Mesendoderm (in vitro differentiated cells): ENCODE data around the gene EDEM3.

Experiments
- DNase-seq: peaks from one replicate; pipeline ENCODE4 v3.0.0; 2013
- H2AK5ac ChIP-seq: 2 replicates; pipeline ENCODE4 v1.6.1; 2013; ENCODE audit warnings: low read length, inconsistent platforms
- H2BK120ac ChIP-seq: 2 replicates; pipeline ENCODE4 v1.6.1; 2013; ENCODE audit warnings: low read depth, mild to moderate bottlenecking, low read length, moderate library complexity, mixed read lengths
- H2BK15ac ChIP-seq: replicated peaks from 2 replicates; pipeline ENCODE4 v1.6.1; 2013; ENCODE audit warnings: low read depth, mild to moderate bottlenecking, moderate library complexity
- H2BK5ac ChIP-seq: 2 replicates; pipeline ENCODE4 v1.6.1; 2013; ENCODE audit warnings: low read length, inconsistent platforms
- H3K18ac ChIP-seq: 2 replicates; pipeline ENCODE4 v1.6.1; 2013; ENCODE audit warnings: mild to moderate bottlenecking, low read length, mixed read lengths
- H3K23ac ChIP-seq: one replicate; pipeline ENCODE4 v1.6.1; 2013; ENCODE audit warnings: low read length
- H3K27ac ChIP-seq: 2 replicates; pipeline ENCODE4 v1.5.1; 2013; ENCODE audit warnings: low read depth, mild to moderate bottlenecking, inconsistent platforms, low read length, moderate library complexity
- H3K27me3 ChIP-seq: 2 replicates; pipeline ENCODE4 v1.6.1; 2013; ENCODE audit warnings: low read length, control low read depth, mild to moderate bottlenecking, inconsistent platforms; ENCODE audit not compliant: insufficient read depth, poor library complexity
- H3K36me3 ChIP-seq: 2 replicates; pipeline ENCODE4 v1.6.1; 2013; ENCODE audit warnings: low read length, inconsistent platforms; ENCODE audit not compliant: control insufficient read depth, insufficient read depth
- H3K4ac ChIP-seq: one replicate; pipeline ENCODE4 v1.6.1; 2013; ENCODE audit warnings: low read depth, mild to moderate bottlenecking, low read length, moderate library complexity
- H3K4me1 ChIP-seq: 2 replicates; pipeline ENCODE4 v1.6.1; 2013; ENCODE audit warnings: low read depth, low read length, inconsistent platforms; ENCODE audit not compliant: control insufficient read depth
- H3K4me2 ChIP-seq: 2 replicates; pipeline ENCODE4 v1.6.1; 2013; ENCODE audit warnings: low read length
- H3K4me3 ChIP-seq: 2 replicates; pipeline ENCODE4 v1.5.1; 2013; ENCODE audit warnings: mild to moderate bottlenecking, low read length
- H3K56ac ChIP-seq: one replicate; pipeline ENCODE4 v1.6.1; 2013; ENCODE audit warnings: low read length
- H3K79me1 ChIP-seq: 2 replicates; pipeline ENCODE4 v1.6.1; 2013; ENCODE audit warnings: low read length, inconsistent platforms
- H3K79me2 ChIP-seq: 2 replicates; pipeline ENCODE4 v1.6.1; 2013; ENCODE audit warnings: mild to moderate bottlenecking, low read length; ENCODE audit not compliant: control insufficient read depth, insufficient read depth
- H3K9ac ChIP-seq: 2 replicates; pipeline ENCODE4 v1.6.1; 2013; ENCODE audit warnings: low read length, inconsistent platforms
- H4K5ac ChIP-seq: one replicate; pipeline ENCODE4 v1.6.1; 2013; ENCODE audit warnings: low read length
- H4K8ac ChIP-seq: one replicate; pipeline ENCODE4 v1.6.1; 2013; ENCODE audit warnings: low read depth, mild to moderate bottlenecking, control low read depth, low read length, moderate library complexity
- WGBS: extraction: QIAGEN DNeasy Blood & Tissue Kit; methylation state at CpG from one replicate; pipeline ENCODE4 v1.1.7; 2013; ENCODE audit warnings: low lambda C conversion rate, missing lambda C conversion rate; ENCODE audit not compliant: insufficient coverage; ENCODE audit errors: extremely low coverage; 5-methylcytosine and 5-hydroxymethylcytosine counted together

Gene EDEM3

DNA sequence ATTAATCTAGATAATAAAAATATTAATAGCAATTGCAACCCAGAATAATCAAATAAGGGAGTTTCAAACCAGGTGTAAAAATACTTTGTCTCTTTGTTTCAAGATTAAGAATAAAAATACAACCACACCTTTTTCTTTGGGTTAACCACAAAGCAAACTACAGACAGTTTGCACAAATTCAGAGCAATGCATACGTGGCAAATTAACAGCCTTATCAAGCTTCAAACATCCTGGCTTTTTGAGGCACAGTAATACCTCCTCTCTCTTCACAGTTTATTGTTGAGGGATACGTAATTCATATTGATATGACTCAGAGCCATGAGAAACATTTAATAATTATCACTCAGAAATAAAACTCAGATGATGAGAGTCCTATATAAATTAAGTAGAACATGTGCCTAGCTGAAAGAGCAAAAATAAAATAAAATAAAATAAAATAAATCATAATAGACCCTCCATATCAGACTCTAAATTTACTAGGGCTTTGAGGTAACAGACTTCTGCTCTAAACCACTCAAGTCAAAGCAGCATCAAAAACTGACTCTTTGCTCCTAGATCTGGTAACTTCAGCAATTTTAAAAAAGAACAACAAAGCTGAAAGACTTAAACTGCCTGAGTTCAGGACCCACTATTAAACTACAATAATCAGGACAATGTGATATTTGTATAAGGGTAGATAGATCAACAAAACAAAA lies 11.4 kb downstream of the EDEM3 start:
- Histone ChIP-seq H2AK5ac (no peak overlapping the region), H3K4me1 (no peaks in the 10 kb centered on the region), H2BK120ac (no peak overlapping the region), H3K56ac (no peak overlapping the region), H3K9ac (no peak overlapping the region), H3K27ac (no peak overlapping the region), H3K36me3 (no peaks in the 10 kb centered on the region), H3K79me1 (no peaks in the 10 kb centered on the region), H3K4me2 (no peak overlapping the region), H3K79me2 (no peaks in the 10 kb centered on the region), H4K8ac (no peak overlapping the region), H3K18ac (no peak overlapping the region), H2BK15ac (no peak overlapping the region), H3K4me3 (no peak overlapping the region), H2BK5ac (no peak overlapping the region), H4K5ac (no peak overlapping the region), H3K23ac (no peak overlapping the region), H3K4ac (no peak overlapping the region), H3K27me3 (no peaks in the 10 kb centered on the region)
- DNase-seq: no peak
- WGBS: no CpG with 5 or more reads among the region's 2 CpGs

DNA sequence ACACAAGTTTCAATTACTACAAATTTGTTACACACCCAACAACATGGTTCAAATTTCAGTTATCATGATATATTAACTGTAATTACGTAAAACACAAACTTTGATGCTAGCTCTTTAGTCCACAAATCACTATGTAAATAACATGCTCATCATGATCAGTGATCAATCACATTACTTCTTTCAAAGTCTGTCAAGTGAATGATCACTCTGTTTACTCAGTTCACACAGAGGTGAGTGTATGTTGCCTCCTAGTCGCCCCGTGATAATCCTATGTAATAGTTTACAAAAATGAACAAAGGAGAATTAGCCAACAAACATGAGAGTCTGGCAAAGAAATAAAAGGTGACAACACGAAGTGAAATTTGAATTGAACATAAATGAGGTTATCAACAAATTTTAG lies 14.3 kb downstream of the EDEM3 start:
- Histone ChIP-seq H2BK120ac (no peak overlapping the region), H3K79me2 (no peaks in the 10 kb centered on the region), H2BK15ac (no peak overlapping the region), H3K4ac (no peak overlapping the region), H3K4me2 (no peak overlapping the region), H4K5ac (no peak overlapping the region), H2AK5ac (no peak overlapping the region), H3K4me3 (no peak overlapping the region), H3K18ac (no peak overlapping the region), H3K4me1 (no peaks in the 10 kb centered on the region), H3K36me3 (no peaks in the 10 kb centered on the region), H3K27ac (no peak overlapping the region), H3K27me3 (no peaks in the 10 kb centered on the region), H2BK5ac (no peak overlapping the region), H3K56ac (no peak overlapping the region), H4K8ac (no peak overlapping the region), H3K79me1 (no peaks in the 10 kb centered on the region), H3K23ac (no peak overlapping the region), H3K9ac (no peak overlapping the region)
- DNase-seq: no peak
- WGBS: no CpG with 5 or more reads among the region's 4 CpGs

- Histone ChIP-seq H3K4me2 (no peak overlapping the region), H4K8ac (no peak overlapping the region), H3K79me1 (no peaks in the 10 kb centered on the region), H3K4me3 (no peak overlapping the region), H3K56ac (no peak overlapping the region), H3K18ac (no peak overlapping the region), H2BK5ac (no peak overlapping the region), H2BK15ac (no peak overlapping the region), H3K79me2 (no peaks in the 10 kb centered on the region), H2BK120ac (no peak overlapping the region), H3K4me1 (no peaks in the 10 kb centered on the region), H4K5ac (no peak overlapping the region), H3K23ac (no peak overlapping the region), H2AK5ac (no peak overlapping the region), H3K36me3 (no peaks in the 10 kb centered on the region), H3K9ac (no peak overlapping the region), H3K27ac (no peak overlapping the region), H3K4ac (no peak overlapping the region), H3K27me3 (no peaks in the 10 kb centered on the region)
- no CpG with 5 or more reads among the region's 4 CpGs for WGBS
- no peak for DNase-seq
These were observed 14.9 kb downstream of the EDEM3 start for GRCh38 chr1:184739796-184740195.

- no peak overlapping the region for H3K9ac ChIP-seq
- H2BK5ac ChIP-seq: no peak overlapping the region
- H3K4me1 ChIP-seq: no peaks in the 10 kb centered on the region
- DNase-seq: no peak
- H3K23ac ChIP-seq: no peak overlapping the region
- no peak overlapping the region for H3K4me2 ChIP-seq
- 100% methylated on average over 1 of the region's 1 CpG for WGBS
- no peaks in the 10 kb centered on the region for H3K79me1 ChIP-seq
- no peak overlapping the region for H2BK15ac ChIP-seq
- no peak overlapping the region for H4K5ac ChIP-seq
- H3K36me3 ChIP-seq: no peaks in the 10 kb centered on the region
- H3K27me3 ChIP-seq: no peaks in the 10 kb centered on the region
- H3K18ac ChIP-seq: no peak overlapping the region
- H2BK120ac ChIP-seq: no peak overlapping the region
- no peak overlapping the region for H4K8ac ChIP-seq
- H2AK5ac ChIP-seq: no peak overlapping the region
- no peak overlapping the region for H3K4me3 ChIP-seq
- no peak overlapping the region for H3K4ac ChIP-seq
- no peak overlapping the region for H3K27ac ChIP-seq
- H3K56ac ChIP-seq: no peak overlapping the region
- no peaks in the 10 kb centered on the region for H3K79me2 ChIP-seq
These were observed 15.6 kb downstream of the EDEM3 start for GRCh38 chr1:184739070-184739469.

- H2BK120ac ChIP-seq: no peak overlapping the region
- H3K4me1 ChIP-seq: no peaks in the 10 kb centered on the region
- no peaks in the 10 kb centered on the region for H3K79me2 ChIP-seq
- H3K27me3 ChIP-seq: no peaks in the 10 kb centered on the region
- H3K4me2 ChIP-seq: no peak overlapping the region
- H3K27ac ChIP-seq: no peak overlapping the region
- H3K18ac ChIP-seq: no peak overlapping the region
- no peaks in the 10 kb centered on the region for H3K79me1 ChIP-seq
- no peaks in the 10 kb centered on the region for H3K36me3 ChIP-seq
- H3K23ac ChIP-seq: no peak overlapping the region
- no peak overlapping the region for H4K8ac ChIP-seq
- H2BK15ac ChIP-seq: no peak overlapping the region
- H3K9ac ChIP-seq: no peak overlapping the region
- no peak overlapping the region for H3K4ac ChIP-seq
- H2AK5ac ChIP-seq: no peak overlapping the region
- DNase-seq: no peak
- H3K56ac ChIP-seq: no peak overlapping the region
- H2BK5ac ChIP-seq: no peak overlapping the region
- no peak overlapping the region for H3K4me3 ChIP-seq
- no peak overlapping the region for H4K5ac ChIP-seq
These were observed 19.7 kb downstream of the EDEM3 start for GRCh38 chr1:184734980-184735379.

DNA sequence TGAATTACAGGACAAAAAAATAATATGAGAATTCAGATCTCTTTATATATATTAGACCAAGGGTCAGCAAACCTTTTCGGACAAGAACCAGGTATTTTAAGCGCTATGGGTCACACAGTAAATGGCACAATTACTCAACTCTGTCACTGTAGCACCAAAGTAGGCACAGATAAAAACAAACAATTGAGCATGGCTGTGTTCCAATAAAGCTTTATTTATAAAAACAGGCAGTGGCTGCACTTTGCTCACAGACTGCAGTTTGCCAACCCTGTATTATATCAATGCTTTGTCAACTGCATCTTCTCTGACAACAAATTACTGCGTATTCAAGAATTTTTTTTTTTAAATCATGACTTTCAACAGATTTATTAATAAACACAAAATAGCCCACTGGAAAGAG lies 29.8 kb downstream of the EDEM3 start:
- H3K9ac ChIP-seq: no peak overlapping the region
- H2BK5ac ChIP-seq: no peak overlapping the region
- H3K18ac ChIP-seq: no peak overlapping the region
- H3K4me2 ChIP-seq: no peak overlapping the region
- H3K4ac ChIP-seq: no peak overlapping the region
- H3K4me1 ChIP-seq: no peaks in the 10 kb centered on the region
- H4K8ac ChIP-seq: no peak overlapping the region
- no peaks in the 10 kb centered on the region for H3K27me3 ChIP-seq
- no peaks in the 10 kb centered on the region for H3K79me2 ChIP-seq
- H3K36me3 ChIP-seq: no peaks in the 10 kb centered on the region
- no peak overlapping the region for H2AK5ac ChIP-seq
- WGBS: no CpG with 5 or more reads among the region's 3 CpGs
- no peak overlapping the region for H2BK120ac ChIP-seq
- H3K4me3 ChIP-seq: no peak overlapping the region
- H4K5ac ChIP-seq: no peak overlapping the region
- H3K23ac ChIP-seq: no peak overlapping the region
- no peaks in the 10 kb centered on the region for H3K79me1 ChIP-seq
- DNase-seq: no peak
- H3K27ac ChIP-seq: no peak overlapping the region
- no peak overlapping the region for H3K56ac ChIP-seq
- H2BK15ac ChIP-seq: no peak overlapping the region
